GM21526 (cell line): Measurements from ENCODE around the gene ZFYVE19.
"Not testable (repeated sequence)": the region's sequence is repeated elsewhere in the genome, so short reads cannot be mapped to it uniquely, and the experiment has no call there.

Source experiments
- ATAC-seq: cut with Tn5 transposase; IDR thresholded peaks from one replicate; pipeline ENCODE4 v1.9.1; 2021; ENCODE audit warnings: moderate library complexity; ENCODE audit not compliant: unreplicated experiment, low FRiP score

Gene ZFYVE19

GRCh38 chr15:40844696-40845030 is 37.8 kb downstream of the ZFYVE19 start:
- no peak for ATAC-seq

- ATAC-seq, result no peak
These were observed 38.1 kb downstream of the ZFYVE19 start for GRCh38 chr15:40845036-40845435.

- ATAC-seq, result no peak
These were observed 38.8 kb downstream of the ZFYVE19 start for GRCh38 chr15:40845511-40846284.

- no peak for ATAC-seq
These were observed 39.9 kb downstream of the ZFYVE19 start for GRCh38 chr15:40846841-40847222.

GRCh38 chr15:40847223-40847961 is 40.5 kb downstream of the ZFYVE19 start:
- no peak for ATAC-seq

GRCh38 chr15:40850576-40851112 is 43.8 kb downstream of the ZFYVE19 start:
- no peak for ATAC-seq

- no peak for ATAC-seq
These were observed 45.6 kb downstream of the ZFYVE19 start for GRCh38 chr15:40852529-40852928.

- ATAC-seq, result no peak
These were observed 46.5 kb downstream of the ZFYVE19 start for GRCh38 chr15:40853241-40853890.

- ATAC-seq, result no peak
These were observed 47.3 kb downstream of the ZFYVE19 start for GRCh38 chr15:40854161-40854560.

- no peak for ATAC-seq
These were observed 48.9 kb downstream of the ZFYVE19 start for GRCh38 chr15:40855706-40856234.

GRCh38 chr15:40856746-40857145 is 49.9 kb downstream of the ZFYVE19 start:
- no peak for ATAC-seq

- ATAC-seq, result no peak
These were observed 50.9 kb downstream of the ZFYVE19 start for GRCh38 chr15:40857601-40858341.

- no peak for ATAC-seq
These were observed 51.8 kb downstream of the ZFYVE19 start for GRCh38 chr15:40858706-40859105.

- ATAC-seq, result no peak
These were observed 52.4 kb downstream of the ZFYVE19 start for GRCh38 chr15:40859206-40859851.

- not testable (repeated sequence) for ATAC-seq
These were observed 54.3 kb downstream of the ZFYVE19 start for GRCh38 chr15:40861147-40861546.

GRCh38 chr15:40863660-40864270 is 56.9 kb downstream of the ZFYVE19 start:
- ATAC-seq, result no peak
